HG03378 (cell line): Measurements from ENCODE around the gene PRRT3.
"Not testable (repeated sequence)": the region's sequence is repeated elsewhere in the genome, so short reads cannot be mapped to it uniquely, and the experiment has no call there.

Experiments
- ATAC-seq: cut with Tn5 transposase; IDR thresholded peaks from one replicate; pipeline ENCODE4 v1.9.1; 2021; ENCODE audit warnings: mild to moderate bottlenecking, moderate library complexity; ENCODE audit not compliant: unreplicated experiment

The PRRT3 gene

GRCh38 chr3:9899289-9899791, 52.9 kb downstream of the PRRT3 start:
- no peak for ATAC-seq

- no peak for ATAC-seq
These were observed 53.6 kb downstream of the PRRT3 start for GRCh38 chr3:9898467-9899241.

- no peak for ATAC-seq
These were observed 54.5 kb downstream of the PRRT3 start for GRCh38 chr3:9897408-9898372.

- not testable (repeated sequence) for ATAC-seq
These were observed 55.3 kb downstream of the PRRT3 start for GRCh38 chr3:9896755-9897407.

GRCh38 chr3:9895715-9896114, 56.5 kb downstream of the PRRT3 start:
- ATAC-seq: not testable (repeated sequence)
